HG02973 (cell line): ENCODE measurements around the gene KCNMA1.
"Not testable (repeated sequence)": the region's sequence is repeated elsewhere in the genome, so short reads cannot be mapped to it uniquely, and the experiment has no call there.

Experiments
- ATAC-seq: cut with Tn5 transposase; IDR thresholded peaks from one replicate; pipeline ENCODE4 v1.9.1; 2021; ENCODE audit warnings: moderate library complexity; ENCODE audit not compliant: unreplicated experiment

KCNMA1 gene

GRCh38 chr10:77587416-77587790 lies 50.2 kb downstream of the KCNMA1 start:
- no peak for ATAC-seq

DNA sequence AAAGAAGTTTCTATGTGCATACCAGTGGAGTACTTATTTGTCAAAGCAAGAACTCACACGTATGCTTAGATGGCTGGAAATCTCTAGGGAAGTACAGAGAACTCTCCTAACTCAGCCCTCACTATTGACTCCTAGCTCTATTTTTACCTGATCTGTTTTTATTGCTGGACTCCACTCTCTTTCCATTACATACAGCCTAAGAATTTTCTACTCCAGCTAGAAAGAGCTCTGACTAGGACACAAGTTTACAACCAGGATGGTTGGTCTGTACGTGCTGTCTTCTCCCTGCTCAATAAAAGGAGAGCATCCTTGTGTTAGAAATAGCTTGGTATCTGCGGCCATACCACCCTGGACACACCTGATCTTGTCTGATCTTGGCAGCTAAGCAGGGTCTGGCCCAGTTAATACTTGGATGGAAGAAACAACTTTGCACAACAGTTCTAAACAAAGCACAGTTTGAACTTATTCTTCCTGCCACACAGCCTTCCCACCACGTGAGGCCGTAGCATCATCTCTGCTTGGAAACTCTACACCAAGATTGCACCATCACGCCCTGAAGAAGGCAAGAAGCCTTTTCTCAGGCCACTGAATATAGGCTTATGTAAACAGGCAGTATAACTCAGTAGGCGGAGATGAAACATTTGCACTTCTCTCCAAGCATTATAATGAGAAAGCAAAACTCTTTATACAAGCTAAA lies 50.7 kb downstream of the KCNMA1 start:
- ATAC-seq: no peak

DNA sequence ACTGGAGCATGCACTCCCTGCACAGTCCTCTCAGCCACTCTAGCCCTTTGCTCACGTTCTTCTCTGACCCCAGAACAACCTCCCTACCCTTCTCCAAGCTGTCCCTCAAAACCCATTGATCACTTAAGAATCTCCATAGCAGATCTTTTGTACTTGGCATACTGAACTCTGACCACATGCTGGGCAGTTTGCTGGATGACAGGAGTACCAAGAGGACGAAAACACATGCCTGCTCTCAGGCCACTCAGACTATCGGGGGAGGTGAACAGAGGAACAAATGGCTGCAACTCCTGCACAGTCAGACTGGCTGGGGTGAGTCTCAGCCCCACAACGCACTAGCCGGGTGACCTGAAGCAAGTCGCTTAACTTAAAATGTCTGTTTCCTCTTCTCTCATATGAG lies 52.7 kb downstream of the KCNMA1 start:
- no peak for ATAC-seq

DNA sequence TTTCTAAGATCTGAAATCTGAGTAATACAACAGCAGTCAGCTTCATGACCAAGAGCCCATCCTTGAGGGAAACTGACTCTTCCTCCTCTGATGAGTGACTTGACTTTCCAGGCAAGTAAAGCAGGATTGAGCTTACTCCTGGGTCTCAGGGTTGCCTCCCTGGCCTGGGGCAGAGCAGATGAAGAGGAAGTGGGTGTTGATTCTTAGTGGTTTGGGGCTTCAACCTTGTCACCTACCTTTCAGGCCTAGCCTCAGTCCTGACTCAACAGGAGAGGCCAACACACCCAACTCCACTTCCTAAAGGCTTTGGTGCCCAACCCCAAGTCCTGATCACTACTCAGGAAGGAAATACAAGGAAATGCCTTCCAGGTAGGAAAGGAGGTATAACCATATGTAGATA lies 54.1 kb downstream of the KCNMA1 start:
- ATAC-seq: no peak

DNA sequence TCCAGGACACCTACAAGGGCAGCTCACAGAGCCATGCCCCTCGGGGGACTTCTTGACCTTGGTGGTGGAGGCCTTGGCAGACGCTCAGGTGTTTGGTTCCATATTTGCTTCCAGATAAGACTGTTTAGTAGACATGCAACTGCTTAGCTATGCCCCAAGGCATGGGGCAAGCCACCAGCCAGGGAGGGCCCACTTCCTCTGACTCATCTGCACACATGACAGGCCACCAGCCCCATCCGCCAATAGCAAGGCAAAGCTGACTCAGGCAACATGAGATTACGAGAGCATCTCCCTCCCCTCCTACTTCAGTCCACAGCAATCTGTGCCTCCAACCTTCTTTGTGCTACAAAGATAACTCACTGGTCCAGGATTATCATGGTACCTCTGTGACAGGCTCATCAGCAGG lies 54.9 kb downstream of the KCNMA1 start:
- ATAC-seq: no peak

- ATAC-seq: no peak
These were observed 55.9 kb downstream of the KCNMA1 start for GRCh38 chr10:77581738-77582137.

DNA sequence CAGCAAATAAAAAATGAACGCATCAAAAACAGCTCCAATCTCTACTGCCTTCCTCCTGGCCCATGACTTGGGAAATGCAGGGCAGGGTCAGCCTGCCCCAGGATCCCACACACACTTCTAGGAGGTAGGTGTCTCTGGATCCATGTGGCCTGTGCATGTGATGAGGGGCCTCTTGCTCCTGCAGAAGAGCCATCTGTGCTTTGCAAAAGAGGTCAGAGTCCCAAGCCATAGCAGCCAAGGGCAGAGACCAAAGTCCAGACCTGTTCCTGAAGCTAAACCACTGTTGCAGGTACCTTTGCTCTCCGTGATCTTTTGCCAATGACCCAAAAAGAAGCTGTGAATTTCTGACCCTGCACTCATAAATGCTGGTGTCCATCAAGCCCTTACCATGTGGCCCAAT lies 57.1 kb downstream of the KCNMA1 start:
- no peak for ATAC-seq

DNA sequence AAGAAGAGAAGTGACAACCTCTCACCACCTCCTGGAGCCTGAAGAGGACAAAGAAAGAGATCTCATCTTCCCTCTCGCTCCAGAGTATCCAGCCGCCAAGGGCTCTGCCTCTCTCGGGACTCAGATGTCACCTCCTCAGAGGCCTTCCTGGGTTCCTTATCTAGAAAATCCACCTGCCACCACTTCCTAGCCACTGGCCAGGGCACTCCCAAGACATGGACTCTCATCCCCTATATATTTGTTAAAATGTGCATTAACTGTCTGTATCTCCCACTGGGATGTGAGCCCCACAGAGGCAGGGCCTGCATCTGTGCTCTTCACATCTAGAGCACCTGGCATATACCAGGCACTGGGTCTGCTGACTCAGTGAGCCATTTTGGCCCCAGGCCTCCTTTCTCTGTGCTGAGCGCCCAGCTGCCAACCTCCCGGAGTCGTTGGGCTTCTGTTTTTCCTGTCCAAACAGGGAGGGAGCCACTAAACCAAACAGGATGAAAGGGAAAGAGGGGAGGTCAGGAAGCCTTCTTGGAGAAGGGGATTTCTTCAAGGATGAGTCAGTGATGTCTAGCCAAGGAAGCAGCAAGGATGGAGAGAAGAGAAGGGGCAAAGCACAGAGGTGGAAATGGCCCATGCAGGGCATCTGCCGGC lies 58.9 kb downstream of the KCNMA1 start:
- no peak for ATAC-seq

GRCh38 chr10:77577666-77578229 lies 59.9 kb downstream of the KCNMA1 start:
- ATAC-seq: no peak

DNA sequence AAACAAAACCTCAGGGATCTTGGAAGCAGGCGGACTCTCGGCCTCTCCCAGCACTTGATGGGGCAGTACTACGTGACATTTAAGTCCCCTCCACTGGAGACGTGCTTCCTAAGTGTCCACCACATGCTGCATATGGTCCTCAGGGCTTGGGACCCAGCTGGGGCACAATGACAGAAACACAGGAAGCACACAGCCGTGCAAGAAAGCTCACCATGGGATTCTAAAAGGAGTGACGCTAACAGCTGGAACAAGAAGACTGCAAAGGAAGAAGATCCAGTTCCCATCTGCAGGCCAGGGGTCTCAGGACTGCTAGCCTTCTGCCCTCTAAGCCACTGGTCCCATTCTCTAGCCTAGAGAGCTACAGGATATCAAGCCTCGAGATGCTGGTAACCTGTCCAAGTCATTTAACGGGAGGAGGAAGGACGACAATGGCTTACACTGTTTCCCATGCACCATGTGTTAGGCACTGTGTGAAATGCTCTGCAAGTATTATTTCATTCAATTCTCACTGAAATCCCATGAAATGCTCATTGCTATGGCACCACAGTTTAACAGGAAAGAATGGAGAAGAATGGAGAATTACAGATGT lies 61.1 kb downstream of the KCNMA1 start:
- no peak for ATAC-seq

DNA sequence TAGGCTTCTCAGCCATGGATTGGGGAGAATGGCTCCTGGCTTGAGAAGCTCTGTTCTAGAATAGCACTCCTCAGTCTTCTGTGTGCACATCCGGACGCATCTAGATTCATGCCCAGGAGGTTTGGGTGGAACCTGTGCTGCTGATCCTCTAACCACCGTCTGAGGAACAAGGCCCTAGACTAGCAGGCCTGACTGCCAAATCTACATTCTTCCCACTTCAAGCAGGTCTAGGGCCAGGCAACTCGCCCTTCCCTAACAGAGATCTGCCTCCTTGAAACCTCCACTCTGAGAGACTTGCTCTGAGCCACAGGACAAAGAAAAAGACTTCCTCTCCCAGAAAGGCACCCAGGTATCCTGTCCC lies 61.6 kb downstream of the KCNMA1 start:
- no peak for ATAC-seq

GRCh38 chr10:77575271-77576006 lies 62.2 kb downstream of the KCNMA1 start:
- no peak for ATAC-seq

DNA sequence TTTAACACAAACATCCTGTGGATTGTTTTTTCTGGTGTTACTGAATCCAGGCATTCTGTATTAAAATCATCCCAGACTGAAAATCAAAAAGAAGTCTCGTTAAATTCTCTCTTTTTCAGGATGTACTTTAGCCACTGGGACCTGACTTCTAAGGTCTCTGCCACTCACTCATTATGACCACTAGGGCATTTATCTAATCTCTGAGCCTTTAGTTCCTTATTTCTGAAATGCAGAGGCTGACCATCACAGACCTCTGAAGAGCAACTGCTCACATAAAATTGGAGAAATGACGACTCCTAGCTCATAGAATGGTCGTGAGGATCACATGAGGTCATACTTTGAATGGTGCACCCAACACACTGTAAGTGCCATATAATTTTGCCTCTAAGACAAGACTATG lies 63.2 kb downstream of the KCNMA1 start:
- no peak for ATAC-seq

GRCh38 chr10:77572520-77572919 lies 65.1 kb downstream of the KCNMA1 start:
- ATAC-seq: not testable (repeated sequence)

DNA sequence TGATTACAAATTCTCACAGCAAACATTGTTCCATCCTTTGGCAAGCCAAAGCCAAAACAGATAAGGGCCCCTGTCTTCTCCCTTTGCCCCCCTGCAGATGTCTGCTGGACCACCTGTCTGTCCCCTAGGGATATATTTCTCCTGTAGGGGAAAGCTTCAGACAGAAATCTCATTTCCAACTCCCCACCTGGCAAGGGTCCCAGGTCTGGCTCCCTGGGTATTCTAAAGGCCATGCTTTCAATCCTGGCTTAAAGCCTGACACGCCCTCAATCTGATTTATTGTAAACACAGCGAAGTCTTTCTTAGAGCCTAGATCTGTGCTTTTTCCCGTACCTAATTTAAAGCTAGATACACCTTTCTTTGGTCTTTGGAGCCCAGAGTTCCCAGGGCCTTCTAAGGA lies 66.1 kb downstream of the KCNMA1 start:
- ATAC-seq: no peak

DNA sequence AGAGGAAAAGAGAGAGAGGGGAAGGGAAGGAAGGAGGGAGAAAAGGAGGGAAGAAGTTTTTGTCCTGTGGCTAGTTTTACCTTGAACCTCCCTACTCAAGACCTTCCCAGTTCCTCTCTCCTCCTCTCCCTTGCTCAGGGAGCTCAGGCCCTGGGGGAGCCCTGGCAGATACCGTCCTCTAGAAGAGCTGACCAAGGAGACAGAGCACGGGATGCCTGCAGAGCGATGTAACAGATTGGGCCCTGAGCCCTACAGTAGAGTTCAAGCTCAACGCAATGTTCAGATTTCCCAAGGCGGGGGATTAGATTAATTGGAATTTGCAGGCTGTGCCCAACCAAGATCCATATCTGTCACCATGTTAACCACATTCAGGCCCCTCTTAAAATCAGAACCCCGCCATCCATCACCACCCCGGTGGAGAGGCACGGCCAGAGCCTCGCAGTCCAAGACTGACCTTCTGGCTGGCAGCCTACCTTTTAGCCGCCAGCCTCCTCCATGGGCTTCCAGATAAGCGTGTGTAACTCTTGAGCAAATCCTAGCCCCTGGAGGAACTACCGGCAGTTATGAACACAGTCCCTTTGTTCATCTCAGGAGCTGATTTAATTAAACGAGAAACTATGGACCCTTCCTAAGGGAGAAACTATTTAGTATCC lies 70.6 kb downstream of the KCNMA1 start:
- ATAC-seq: no peak

DNA sequence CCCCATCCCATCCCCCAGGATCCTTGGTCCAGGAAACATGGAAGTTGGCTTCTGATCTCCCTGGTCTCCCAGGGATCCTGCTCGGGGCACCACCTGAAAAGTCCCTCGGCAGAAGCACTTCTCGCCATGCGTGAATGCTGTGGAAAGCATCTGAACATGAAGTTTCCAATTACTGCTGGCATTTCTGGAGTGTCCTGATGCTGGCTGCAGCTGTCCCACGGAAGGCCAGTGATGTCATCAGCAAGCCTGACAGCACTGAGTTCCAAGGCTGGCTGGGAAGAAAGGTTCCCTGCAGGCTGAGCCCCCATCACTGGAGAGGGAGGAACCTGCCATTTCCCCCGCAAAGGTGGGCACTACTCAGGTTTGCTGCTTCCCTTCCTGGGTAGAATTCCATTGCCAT lies 71.4 kb downstream of the KCNMA1 start:
- ATAC-seq: no peak

- ATAC-seq: no peak
These were observed 72.0 kb downstream of the KCNMA1 start for GRCh38 chr10:77565590-77566023.

GRCh38 chr10:77564731-77565589 lies 72.6 kb downstream of the KCNMA1 start:
- ATAC-seq: no peak

GRCh38 chr10:77563638-77564270 lies 73.9 kb downstream of the KCNMA1 start:
- ATAC-seq: no peak
